ENCODE results near the gene CCDC18.

GRCh38 chr1:93219443-93219842 lies 38.9 kb downstream of the CCDC18 start:
- TF ChIP-seq CTCF (conservative IDR thresholded peaks at IDR 0.05 in 1 of 2, IDR thresholded peaks at IDR 0.05 in 1 of 2; ENCODE audit: extremely low read depth in 1 of 2, insufficient read depth in 1 of 2, low read depth in 1 of 2, low read length in 2 of 2), result no peak
- no peak for TF ChIP-seq EZH2 (IDR thresholded peaks at IDR 0.05; ENCODE audit: borderline replicate concordance, low read length)
